Transverse colon (tissue), 4 donors: ENCODE data around the gene TP73.

ENCODE experiments used
- CTCF ChIP-seq, 5 experiments: fragments of 200-600 bp in 3 of 5; fragments of 450-650 bp in 2 of 5; sonication (generic) in 3 of 5; IDR thresholded peaks; 1 replicate in 2 of 5; 2 replicates in 3 of 5; pipeline ENCODE4 v1.5.1; 2016 to 2017; ENCODE audit warnings: antibody characterized with exemption in 5 of 5, inconsistent platforms in 3 of 5, mild to moderate bottlenecking in 2 of 5, moderate library complexity in 1 of 5
- EP300 ChIP-seq: sonication (generic); formaldehyde crosslinking; IDR thresholded peaks from one replicate; pipeline ENCODE4 v1.6.1; 2017; ENCODE audit warnings: antibody characterized with exemption, low read depth
- POLR2A ChIP-seq: fragments of 450-650 bp; IDR thresholded peaks from one replicate; pipeline ENCODE4 v1.6.1; 2016; ENCODE audit warnings: antibody characterized with exemption, mild to moderate bottlenecking, moderate library complexity
- POLR2AphosphoS5 ChIP-seq, 3 donors: sonication (generic); formaldehyde crosslinking; IDR thresholded peaks; one replicate each; pipeline ENCODE4 v1.6.1; 2016; ENCODE audit warnings: antibody characterized with exemption in 3 of 3

GRCh38 chr1:3617806-3618345 is 34.4 kb upstream of the TP73 start:
- no peak for TF ChIP-seq POLR2A
- no peak for TF ChIP-seq CTCF (IDR thresholded peaks at IDR 0.05)
- no peak for TF ChIP-seq EP300
- no peak for TF ChIP-seq POLR2AphosphoS5 (IDR thresholded peaks at IDR 0.05)
